HepG2 (cell line): ENCODE measurements around the gene AGRN. TPM values are rescaled to one million over a fixed set of nuclear protein-coding genes. Genes with fewer than 3 reads are reported as not detected.

Experiments
- EHMT2 ChIP-seq: fragments of 200-600 bp; sonication (generic); IDR thresholded peaks from 2 replicates; pipeline ENCODE4 v1.7.0; 2017; ENCODE audit warnings: antibody characterized with exemption, low read depth, low read length, borderline replicate concordance
- ELK4 ChIP-seq: sonication (generic); formaldehyde crosslinking; IDR thresholded peaks from 2 replicates; pipeline ENCODE4 v1.9.0; 2021; ENCODE audit warnings: missing genetic modification reagents, borderline replicate concordance
- FOSL1 ChIP-seq: sonication (generic); formaldehyde crosslinking; IDR thresholded peaks from 2 replicates; pipeline ENCODE4 v1.9.0; 2021; ENCODE audit warnings: missing genetic modification reagents, borderline replicate concordance
- GLMP ChIP-seq: sonication (generic); formaldehyde crosslinking; IDR thresholded peaks from 2 replicates; pipeline ENCODE4 v1.9.0; 2021; ENCODE audit warnings: missing genetic modification reagents, mild to moderate bottlenecking, borderline replicate concordance
- HIVEP1 ChIP-seq: sonication (generic); formaldehyde crosslinking; IDR thresholded peaks from 2 replicates; pipeline ENCODE4 v1.4.0; 2020; ENCODE audit warnings: mild to moderate bottlenecking, missing genetic modification reagents
- KDM2A ChIP-seq: sonication (generic); formaldehyde crosslinking; IDR thresholded peaks from 2 replicates; pipeline ENCODE4 v1.4.0; 2020; ENCODE audit warnings: low read depth, missing genetic modification reagents, borderline replicate concordance
- KIAA2018 ChIP-seq: sonication (generic); formaldehyde crosslinking; IDR thresholded peaks from 2 replicates; pipeline ENCODE4 v1.5.0; 2020; ENCODE audit warnings: mild to moderate bottlenecking, missing genetic modification reagents, borderline replicate concordance
- NONO ChIP-seq, 2 experiments: fragments of 450-650 bp in 1 of 2; sonication (generic) in 1 of 2; formaldehyde crosslinking in 1 of 2; IDR thresholded peaks in 1 of 2; conservative IDR thresholded peaks in 1 of 2; 2 replicates each; pipeline versions ENCODE4 v1.6.1 to v1.8.0; 2017 to 2022; ENCODE audit warnings: mild to moderate bottlenecking in 1 of 2, missing genetic modification reagents in 1 of 2, moderate library complexity in 1 of 2
- XBP1 ChIP-seq: sonication (generic); formaldehyde crosslinking; IDR thresholded peaks from 2 replicates; pipeline ENCODE4 v1.5.0; 2020; ENCODE audit warnings: missing genetic modification reagents
- ZKSCAN1 ChIP-seq: fragments of 150-350 bp; IDR thresholded peaks from 2 replicates; pipeline ENCODE4 v1.6.1; 2014; ENCODE audit warnings: low read length
- ZNF296 ChIP-seq: sonication (generic); formaldehyde crosslinking; conservative IDR thresholded peaks from 2 replicates; pipeline ENCODE4 v1.5.0; 2020; ENCODE audit warnings: mild to moderate bottlenecking, missing genetic modification reagents
- ZNF414 ChIP-seq: sonication (generic); formaldehyde crosslinking; IDR thresholded peaks from 2 replicates; pipeline ENCODE4 v1.5.0; 2020; ENCODE audit warnings: missing genetic modification reagents
- ZNF784 ChIP-seq: sonication (generic); formaldehyde crosslinking; IDR thresholded peaks from 2 replicates; pipeline ENCODE4 v1.5.1; 2020; ENCODE audit warnings: missing genetic modification reagents, mild to moderate bottlenecking, borderline replicate concordance
- polyA plus RNA-seq, 8 experiments: library from polyadenylated mRNA; depleted of rRNA in 3 of 8; stranded (reverse) in 7 of 8; unstranded in 1 of 8; fragments of >200 nt; fragmentation: Illumina TruSeq in 4 of 8; extraction: Trizol in 4 of 8; gene quantifications; 2 replicates each; pipeline versions ENCODE4 v1.2.1 to v1.2.3, GENCODE V29; 2011 to 2016; ENCODE audit warnings: low read depth in 4 of 8, missing spikeins in 1 of 8, mixed read lengths in 1 of 8; ENCODE audit not compliant: insufficient read depth in 1 of 8
- total RNA-seq, 5 experiments: library from RNA; depleted of rRNA; stranded (reverse); fragments of >200 nt; fragmentation: Illumina TruSeq; extraction: Trizol; gene quantifications; 2 replicates each; pipeline ENCODE4 v1.2.3, GENCODE V29; 2016; ENCODE audit warnings: low read depth in 1 of 5
- TF ChIP-seq, protein P1 (sequence below): sonication (generic); formaldehyde crosslinking; conservative IDR thresholded peaks from 2 replicates; pipeline ENCODE4 v1.8.1; 2023; ENCODE audit warnings: missing genetic modification reagents

The AGRN gene
- total and polyA plus RNA-seq, 2 of the 13 experiments (the other 11 are each of a cell fraction or from before 2014, with no cell fraction given): 29.8 to 65.2 TPM

- TF ChIP-seq, protein P1, sequence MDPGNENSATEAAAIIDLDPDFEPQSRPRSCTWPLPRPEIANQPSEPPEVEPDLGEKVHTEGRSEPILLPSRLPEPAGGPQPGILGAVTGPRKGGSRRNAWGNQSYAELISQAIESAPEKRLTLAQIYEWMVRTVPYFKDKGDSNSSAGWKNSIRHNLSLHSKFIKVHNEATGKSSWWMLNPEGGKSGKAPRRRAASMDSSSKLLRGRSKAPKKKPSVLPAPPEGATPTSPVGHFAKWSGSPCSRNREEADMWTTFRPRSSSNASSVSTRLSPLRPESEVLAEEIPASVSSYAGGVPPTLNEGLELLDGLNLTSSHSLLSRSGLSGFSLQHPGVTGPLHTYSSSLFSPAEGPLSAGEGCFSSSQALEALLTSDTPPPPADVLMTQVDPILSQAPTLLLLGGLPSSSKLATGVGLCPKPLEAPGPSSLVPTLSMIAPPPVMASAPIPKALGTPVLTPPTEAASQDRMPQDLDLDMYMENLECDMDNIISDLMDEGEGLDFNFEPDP (CRISPR knock-in tag): no peak
- TF ChIP-seq GLMP (no peak), ZNF414 (no peak), HIVEP1 (CRISPR knock-in tag) (no peak), ZKSCAN1 (no peak), ZNF296 (CRISPR knock-in tag) (no peak), ZNF784 (CRISPR knock-in tag) (no peak), KDM2A (no peak), EHMT2 (no peak), NONO (IDR thresholded peaks at IDR 0.05) (no peak), NONO (CRISPR knock-in tag; conservative IDR thresholded peaks at IDR 0.05) (peak; percentile 43; the same call in 1 of the 2 replicates), KIAA2018 (CRISPR knock-in tag) (no peak), XBP1 (no peak), FOSL1 (no peak), ELK4 (no peak)
Measured at GRCh38 chr1:998995-999724, 20.8 kb upstream of the AGRN start (continued).
